H1 (cell line): ENCODE results near the gene PIGH.

Source experiments
- ATF3 ChIP-seq: IDR thresholded peaks from 2 replicates; pipeline ENCODE4 v1.6.1; 2011; ENCODE audit warnings: low read depth, mild to moderate bottlenecking, low read length; ENCODE audit not compliant: insufficient read depth
- CBX5 ChIP-seq: fragments of 300-800, 300-1000 bp; sonication (generic); IDR thresholded peaks from 2 replicates; pipeline ENCODE4 v1.7.1; 2016; ENCODE audit warnings: antibody characterized with exemption, low read length, low read depth
- JUND ChIP-seq: IDR thresholded peaks from 2 replicates; pipeline ENCODE4 v1.6.1; 2011; ENCODE audit warnings: mild to moderate bottlenecking, improper control_type of control experiment, low read length
- POLR2AphosphoS5 ChIP-seq: IDR thresholded peaks from 2 replicates; pipeline ENCODE4 v1.6.1; 2011; ENCODE audit warnings: low read depth, low read length
- TCF12 ChIP-seq: IDR thresholded peaks from 2 replicates; pipeline ENCODE4 v1.6.1; 2011; ENCODE audit warnings: low read depth, mild to moderate bottlenecking, low read length
- TF ChIP-seq, protein P1 (sequence below), 3 experiments: IDR thresholded peaks; 1 replicate in 2 of 3; 2 replicates in 1 of 3; pipeline versions ENCODE4 v1.5.1 to v1.6.1; 2011; ENCODE audit warnings: low read length in 3 of 3, mild to moderate bottlenecking in 3 of 3, inconsistent platforms in 2 of 3, low read depth in 1 of 3, moderate library complexity in 1 of 3; ENCODE audit not compliant: insufficient read depth in 1 of 3; ENCODE audit errors: control extremely low read depth in 1 of 3

- TF ChIP-seq POLR2AphosphoS5 (no peak), ATF3 (no peak), TCF12 (no peak), CBX5 (no peak), JUND (no peak)
- TF ChIP-seq, protein P1, sequence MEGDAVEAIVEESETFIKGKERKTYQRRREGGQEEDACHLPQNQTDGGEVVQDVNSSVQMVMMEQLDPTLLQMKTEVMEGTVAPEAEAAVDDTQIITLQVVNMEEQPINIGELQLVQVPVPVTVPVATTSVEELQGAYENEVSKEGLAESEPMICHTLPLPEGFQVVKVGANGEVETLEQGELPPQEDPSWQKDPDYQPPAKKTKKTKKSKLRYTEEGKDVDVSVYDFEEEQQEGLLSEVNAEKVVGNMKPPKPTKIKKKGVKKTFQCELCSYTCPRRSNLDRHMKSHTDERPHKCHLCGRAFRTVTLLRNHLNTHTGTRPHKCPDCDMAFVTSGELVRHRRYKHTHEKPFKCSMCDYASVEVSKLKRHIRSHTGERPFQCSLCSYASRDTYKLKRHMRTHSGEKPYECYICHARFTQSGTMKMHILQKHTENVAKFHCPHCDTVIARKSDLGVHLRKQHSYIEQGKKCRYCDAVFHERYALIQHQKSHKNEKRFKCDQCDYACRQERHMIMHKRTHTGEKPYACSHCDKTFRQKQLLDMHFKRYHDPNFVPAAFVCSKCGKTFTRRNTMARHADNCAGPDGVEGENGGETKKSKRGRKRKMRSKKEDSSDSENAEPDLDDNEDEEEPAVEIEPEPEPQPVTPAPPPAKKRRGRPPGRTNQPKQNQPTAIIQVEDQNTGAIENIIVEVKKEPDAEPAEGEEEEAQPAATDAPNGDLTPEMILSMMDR (IDR thresholded peaks at IDR 0.05; ENCODE audit: control extremely low read depth in 1 of 3, insufficient read depth in 1 of 3, low read depth in 1 of 3, low read length in 3 of 3) = no peak
These were observed 42.1 kb upstream of the PIGH start for GRCh38 chr14:67641902-67642749.
